GM21825 (cell line): Measurements from ENCODE around the gene CACNA2D1.
"Not testable (repeated sequence)": the region's sequence is repeated elsewhere in the genome, so short reads cannot be mapped to it uniquely, and the experiment has no call there.

Experiments used
- ATAC-seq: cut with Tn5 transposase; IDR thresholded peaks from one replicate; pipeline ENCODE4 v1.9.1; 2021; ENCODE audit warnings: mild to moderate bottlenecking, moderate library complexity; ENCODE audit not compliant: unreplicated experiment

The CACNA2D1 gene

GRCh38 chr7:82434275-82435022, 9.1 kb downstream of the CACNA2D1 start:
- ATAC-seq, result no peak

- no peak for ATAC-seq
These were observed 10.1 kb downstream of the CACNA2D1 start for GRCh38 chr7:82433507-82433906.

- not testable (repeated sequence) for ATAC-seq
These were observed 10.8 kb downstream of the CACNA2D1 start for GRCh38 chr7:82432743-82433142.

- ATAC-seq, result no peak
These were observed 12.8 kb downstream of the CACNA2D1 start for GRCh38 chr7:82430500-82431465.

- ATAC-seq, result no peak
These were observed 14.2 kb downstream of the CACNA2D1 start for GRCh38 chr7:82429408-82429807.

- ATAC-seq, result no peak
These were observed 15.2 kb downstream of the CACNA2D1 start for GRCh38 chr7:82428186-82428961.

GRCh38 chr7:82423446-82423845, 20.1 kb downstream of the CACNA2D1 start:
- ATAC-seq, result no peak

- ATAC-seq, result no peak
These were observed 24.4 kb downstream of the CACNA2D1 start for GRCh38 chr7:82419200-82419599.

GRCh38 chr7:82417898-82418297, 25.7 kb downstream of the CACNA2D1 start:
- ATAC-seq, result no peak

GRCh38 chr7:82416402-82416801, 27.2 kb downstream of the CACNA2D1 start:
- ATAC-seq, result no peak

GRCh38 chr7:82414389-82414788, 29.2 kb downstream of the CACNA2D1 start:
- no peak for ATAC-seq

- no peak for ATAC-seq
These were observed 30.3 kb downstream of the CACNA2D1 start for GRCh38 chr7:82413237-82413636.

- no peak for ATAC-seq
These were observed 31.8 kb downstream of the CACNA2D1 start for GRCh38 chr7:82411732-82412131.

- no peak for ATAC-seq
These were observed 33.1 kb downstream of the CACNA2D1 start for GRCh38 chr7:82410461-82410860.

- ATAC-seq, result no peak
These were observed 36.6 kb downstream of the CACNA2D1 start for GRCh38 chr7:82406937-82407336.

GRCh38 chr7:82405301-82405700, 38.3 kb downstream of the CACNA2D1 start:
- ATAC-seq, result no peak

GRCh38 chr7:82404652-82405051, 38.9 kb downstream of the CACNA2D1 start:
- ATAC-seq, result no peak

- no peak for ATAC-seq
These were observed 39.5 kb downstream of the CACNA2D1 start for GRCh38 chr7:82404094-82404493.

GRCh38 chr7:82397879-82398524, 45.6 kb downstream of the CACNA2D1 start:
- no peak for ATAC-seq

GRCh38 chr7:82396343-82396742, 47.2 kb downstream of the CACNA2D1 start:
- ATAC-seq, result no peak

- no peak for ATAC-seq
These were observed 48.4 kb downstream of the CACNA2D1 start for GRCh38 chr7:82395147-82395546.
